HEK293T (cell line): ENCODE measurements around the gene TRIM15.
"Not testable (repeated sequence)": the region's sequence is repeated elsewhere in the genome, so short reads cannot be mapped to it uniquely, and the experiment has no call there.

Experiments used
- CTCF ChIA-PET: fragments of 350-600 bp; formaldehyde crosslinking; extraction: SDS; loops from one replicate; lab custom pipeline; 2021; ENCODE audit warnings: antibody characterized with exemption, inconsistent platforms; lab: Yijun Ruan, JAX
- POLR2A ChIA-PET: fragments of 350-600 bp; formaldehyde crosslinking; extraction: SDS; loops from one replicate; lab custom pipeline; 2020; ENCODE audit warnings: antibody characterized with exemption, inconsistent platforms; lab: Yijun Ruan, JAX
- DNase-seq: peaks from one replicate; pipeline ENCODE4 v3.0.0; 2012; ENCODE audit warnings: mixed read lengths; ENCODE audit errors: extremely low spot score
- ARNT ChIP-seq: fragments of 450-650 bp; IDR thresholded peaks from 2 replicates; pipeline ENCODE4 v1.6.1; 2017; ENCODE audit warnings: mild to moderate bottlenecking
- BHLHE40 ChIP-seq: fragments of 450-650 bp; IDR thresholded peaks from 2 replicates; pipeline ENCODE4 v1.6.1; 2016; ENCODE audit warnings: mild to moderate bottlenecking, moderate library complexity, borderline replicate concordance
- CTBP1 ChIP-seq: fragments of 450-650 bp; IDR thresholded peaks from 2 replicates; pipeline ENCODE4 v1.6.1; 2016; ENCODE audit warnings: borderline replicate concordance
- ELF4 ChIP-seq: fragments of 450-650 bp; IDR thresholded peaks from 2 replicates; pipeline ENCODE4 v1.6.1; 2017; ENCODE audit warnings: antibody characterized with exemption
- FOXA1 ChIP-seq: fragments of 450-650 bp; IDR thresholded peaks from 2 replicates; pipeline ENCODE4 v1.6.1; 2016; ENCODE audit warnings: mild to moderate bottlenecking
- FOXK2 ChIP-seq: fragments of 450-650 bp; IDR thresholded peaks from 2 replicates; pipeline ENCODE4 v1.6.1; 2016; ENCODE audit warnings: mild to moderate bottlenecking
- FOXM1 ChIP-seq: fragments of 450-650 bp; IDR thresholded peaks from 2 replicates; pipeline ENCODE4 v1.6.1; 2017; ENCODE audit warnings: mild to moderate bottlenecking, borderline replicate concordance
- HDGF ChIP-seq: fragments of 450-650 bp; IDR thresholded peaks from 2 replicates; pipeline ENCODE4 v1.6.1; 2017; ENCODE audit warnings: antibody characterized with exemption, borderline replicate concordance
- L3MBTL2 ChIP-seq: fragments of 450-650 bp; conservative IDR thresholded peaks from 2 replicates; pipeline ENCODE4 v1.6.1; 2016; ENCODE audit warnings: mild to moderate bottlenecking
- LEF1 ChIP-seq: fragments of 450-650 bp; IDR thresholded peaks from 2 replicates; pipeline ENCODE4 v1.6.1; 2017; ENCODE audit warnings: mild to moderate bottlenecking, borderline replicate concordance
- NFRKB ChIP-seq: fragments of 450-650 bp; IDR thresholded peaks from 2 replicates; pipeline ENCODE4 v1.6.1; 2016; ENCODE audit warnings: mild to moderate bottlenecking, moderate library complexity
- SP1 ChIP-seq: fragments of 450-650 bp; IDR thresholded peaks from 2 replicates; pipeline ENCODE4 v1.6.1; 2017
- SUZ12 ChIP-seq: fragments of 450-650 bp; IDR thresholded peaks from 2 replicates; pipeline ENCODE4 v1.6.1; 2016; ENCODE audit warnings: mild to moderate bottlenecking
- TARDBP ChIP-seq: fragments of 450-650 bp; IDR thresholded peaks from 2 replicates; pipeline ENCODE4 v1.6.1; 2016
- ZNF384 ChIP-seq: fragments of 450-650 bp; IDR thresholded peaks from 2 replicates; pipeline ENCODE4 v1.6.1; 2016
- TF ChIP-seq, protein P1 (sequence below): fragments of 450-650 bp; IDR thresholded peaks from 2 replicates; pipeline ENCODE4 v1.6.1; 2016

TRIM15 gene

GRCh38 chr6:30135147-30135546 lies 28.2 kb upstream of the TRIM15 start:
- ChIA-PET CTCF (no interaction called here), POLR2A (no interaction called here)
- DNase-seq, result no peak
- TF ChIP-seq ARNT, result no peak
- TF ChIP-seq NFRKB, result no peak
- no peak for TF ChIP-seq L3MBTL2
- TF ChIP-seq FOXK2, result no peak
- no peak for TF ChIP-seq HDGF
- TF ChIP-seq TARDBP, result no peak
- no peak for TF ChIP-seq ZNF384

- CTCF ChIA-PET, result no interaction called here
- no peak for TF ChIP-seq FOXM1
- TF ChIP-seq ZNF384, result no peak
- TF ChIP-seq LEF1, result no peak
- no peak for TF ChIP-seq ARNT
- TF ChIP-seq FOXK2, result no peak
- TF ChIP-seq BHLHE40, result no peak
- TF ChIP-seq FOXA1, result no peak
- no peak for TF ChIP-seq SUZ12
- TF ChIP-seq CTBP1, result no peak
- TF ChIP-seq HDGF, result no peak
- TF ChIP-seq, protein P1, sequence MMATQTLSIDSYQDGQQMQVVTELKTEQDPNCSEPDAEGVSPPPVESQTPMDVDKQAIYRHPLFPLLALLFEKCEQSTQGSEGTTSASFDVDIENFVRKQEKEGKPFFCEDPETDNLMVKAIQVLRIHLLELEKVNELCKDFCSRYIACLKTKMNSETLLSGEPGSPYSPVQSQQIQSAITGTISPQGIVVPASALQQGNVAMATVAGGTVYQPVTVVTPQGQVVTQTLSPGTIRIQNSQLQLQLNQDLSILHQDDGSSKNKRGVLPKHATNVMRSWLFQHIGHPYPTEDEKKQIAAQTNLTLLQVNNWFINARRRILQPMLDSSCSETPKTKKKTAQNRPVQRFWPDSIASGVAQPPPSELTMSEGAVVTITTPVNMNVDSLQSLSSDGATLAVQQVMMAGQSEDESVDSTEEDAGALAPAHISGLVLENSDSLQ, result no peak
- TF ChIP-seq NFRKB, result no peak
- no peak for TF ChIP-seq SP1
- no peak for TF ChIP-seq L3MBTL2
- no peak for TF ChIP-seq TARDBP
- TF ChIP-seq ELF4, result no peak
- POLR2A ChIA-PET, result no interaction called here
- DNase-seq, result no peak
Measured at GRCh38 chr6:30135757-30136156, 27.6 kb upstream of the TRIM15 start, which contains the start of gene TRIM40. TRIM40 (plus strand) TSS chr6:30136140; CDS start chr6:30137037, 897 bp downstream.

- POLR2A ChIA-PET, result no interaction called here
- no peak for DNase-seq
- TF ChIP-seq TARDBP, result no peak
- CTCF ChIA-PET, result no interaction called here
Measured at GRCh38 chr6:30136570-30137286, 26.6 kb upstream of the TRIM15 start.

DNA sequence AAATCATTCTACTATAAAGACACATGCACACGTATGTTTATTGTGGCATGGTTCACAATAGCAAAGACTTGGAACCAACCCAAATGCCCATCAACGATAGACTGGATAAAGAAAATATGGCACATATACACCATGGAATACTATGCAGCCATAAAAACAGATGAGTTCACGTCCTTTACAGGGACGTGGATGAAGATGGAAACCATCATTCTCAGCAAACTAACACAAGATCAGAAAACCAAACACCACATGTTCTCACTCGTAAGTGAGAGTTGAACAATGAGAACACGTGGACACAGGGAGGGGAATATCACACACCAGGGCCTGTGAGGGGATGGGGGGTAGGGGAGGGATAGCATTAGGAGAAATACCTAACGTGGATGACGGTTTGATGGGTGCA lies 23.1 kb upstream of the TRIM15 start:
- POLR2A ChIA-PET, DNase-seq: not testable (repeated sequence)
- CTCF ChIA-PET, result interaction anchor here (1.4 kb wide), 1 partner anchor 9 kb away, joined by 6 read pairs; no protein-coding TSS in a partner anchor

DNA sequence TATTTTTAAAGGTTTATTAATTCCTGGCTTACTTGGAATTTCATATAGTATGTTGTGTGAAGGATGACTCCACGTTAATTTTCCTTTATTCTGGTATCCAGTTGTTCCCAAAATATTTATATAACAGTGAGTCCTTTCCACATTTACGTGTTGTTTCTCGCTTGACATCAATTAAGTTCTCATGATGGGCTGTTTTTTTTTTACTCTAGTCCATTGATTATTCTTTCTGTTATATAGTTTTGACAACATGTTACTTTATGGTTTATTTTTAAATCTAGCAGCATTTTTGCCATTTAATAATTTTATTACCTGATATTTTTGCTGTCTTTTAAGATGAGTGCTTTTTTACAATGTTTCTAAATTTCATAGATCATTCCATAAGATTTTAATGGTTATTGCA lies 20.7 kb upstream of the TRIM15 start:
- no peak for DNase-seq
- no peak for TF ChIP-seq HDGF
- TF ChIP-seq, protein P1, result no peak
- no peak for TF ChIP-seq ARNT
- TF ChIP-seq FOXK2, result no peak
- no peak for TF ChIP-seq FOXM1
- no peak for TF ChIP-seq L3MBTL2
- no peak for TF ChIP-seq NFRKB
- no peak for TF ChIP-seq CTBP1
- no peak for TF ChIP-seq SUZ12
- no peak for TF ChIP-seq TARDBP
- POLR2A ChIA-PET, result interaction anchor here (1.4 kb wide), 1 partner anchor 82 kb away, joined by 3 read pairs; the partner anchor contains the start of gene POLR1H
- CTCF ChIA-PET, result interaction anchor here (1.7 kb wide), 1 partner anchor 11 kb away, joined by 5 read pairs; no protein-coding TSS in a partner anchor

- ChIA-PET CTCF (interaction anchor here (0.5 kb wide), 1 partner anchor 79 kb away, joined by 3 read pairs; no protein-coding TSS in a partner anchor), POLR2A (interaction anchor here (0.6 to 1.4 kb wide), 2 partner anchors 77 to 83 kb away, joined by 3 read pairs; partner anchors contain the start of genes POLR1H and PPP1R11)
- TF ChIP-seq FOXA1 (no peak), SP1 (no peak), L3MBTL2 (no peak), BHLHE40 (no peak), ZNF384 (no peak), LEF1 (no peak), FOXK2 (no peak), SUZ12 (no peak), ELF4 (no peak), NFRKB (no peak), FOXM1 (no peak), ARNT (no peak), HDGF (no peak), CTBP1 (no peak), TARDBP (no peak)
- TF ChIP-seq, protein P1, result no peak
- no peak for DNase-seq
Measured at GRCh38 chr6:30143780-30144179, 19.6 kb upstream of the TRIM15 start.
